Prostate gland (tissue), 2 donors: ENCODE data around the gene NTM. TPM values are rescaled to one million over a fixed set of nuclear protein-coding genes. Genes with fewer than 3 reads are reported as not detected.

Experiments
- DNase-seq: peaks from one replicate; pipeline ENCODE4 v3.0.0-alpha.2; 2019; ENCODE audit warnings: low spot score
- H3K27ac ChIP-seq, 2 donors: fragments of 200-600 bp; sonication (generic); 2 replicates each; pipeline ENCODE4 v1.5.1; 2017 to 2019
- H3K27me3 ChIP-seq: fragments of 200-600 bp; sonication (generic); replicated peaks from 2 replicates; pipeline ENCODE4 v1.5.1; 2019; ENCODE audit not compliant: insufficient read depth
- H3K36me3 ChIP-seq, 2 donors: fragments of 200-600 bp; sonication (generic); 1 replicate in 1 of 2; 2 replicates in 1 of 2; pipeline versions ENCODE4 v1.5.1 to v1.8.1; 2017 to 2019
- H3K4me1 ChIP-seq: fragments of 200-600 bp; sonication (generic); replicated peaks from 2 replicates; pipeline ENCODE4 v1.5.1; 2019
- H3K4me3 ChIP-seq, 2 donors: fragments of 200-600 bp; sonication (generic); 2 replicates each; pipeline ENCODE4 v1.5.1; 2017 to 2019
- H3K9me3 ChIP-seq: fragments of 200-600 bp; sonication (generic); 2 replicates; pipeline ENCODE4 v1.5.1; 2017
- CTCF ChIP-seq, 4 experiments: fragments of 200-600 bp in 2 of 4; fragments of 450-650 bp in 2 of 4; sonication (generic) in 2 of 4; IDR thresholded peaks; 1 replicate in 3 of 4; 2 replicates in 1 of 4; pipeline ENCODE4 v1.5.1; 2016 to 2019; ENCODE audit warnings: antibody characterized with exemption in 4 of 4, mild to moderate bottlenecking in 2 of 4, moderate library complexity in 2 of 4
- POLR2A ChIP-seq: fragments of 450-650 bp; IDR thresholded peaks from one replicate; pipeline ENCODE4 v1.6.1; 2016; ENCODE audit warnings: antibody characterized with exemption, mild to moderate bottlenecking
- POLR2AphosphoS5 ChIP-seq: sonication (generic); formaldehyde crosslinking; IDR thresholded peaks from one replicate; pipeline ENCODE4 v1.6.1; 2017; ENCODE audit warnings: antibody characterized with exemption
- WGBS: methylation state at CpG from one replicate; pipeline ENCODE4 v1.1.5; 2018; 5-methylcytosine and 5-hydroxymethylcytosine counted together
- intact Hi-C: fragments of 100-400 bp; cut with DNase I; formaldehyde crosslinking; loops from one replicate; pipeline ENCODE4 v1.14.2; 2022
- total RNA-seq, 2 donors: library from RNA; depleted of rRNA; stranded (reverse); fragments of >200 nt; gene quantifications; one replicate each; pipeline ENCODE4 v1.1.0, GENCODE V29; 2016

NTM gene
- total RNA-seq, 2 donors from 2014 or later = 7.4 TPM; not detected in 1

GRCh38 chr11:131653260-131653659 is 282.8 kb downstream of the NTM start:
- WGBS = 50% methylated on average over 5 of the region's 5 CpGs
- Histone ChIP-seq H3K27ac (no peak overlapping the region), H3K4me1 (no peaks in the 10 kb centered on the region), H3K27me3 (no peaks in the 10 kb centered on the region), H3K4me3 (no peak overlapping the region), H3K36me3 (no peaks in the 10 kb centered on the region), H3K9me3 (no peaks in the 10 kb centered on the region)
- DNase-seq = no peak
- intact Hi-C loops = no loop called here
- TF ChIP-seq POLR2AphosphoS5 (no peak), POLR2A (no peak), CTCF (IDR thresholded peaks at IDR 0.05) (no peak)

- DNase-seq = no peak
- H3K36me3 ChIP-seq = no peaks in the 10 kb centered on the region
- intact Hi-C loops = no loop called here
- no peak overlapping the region for H3K27ac ChIP-seq
- no peak for TF ChIP-seq POLR2A
- TF ChIP-seq CTCF (IDR thresholded peaks at IDR 0.05) = no peak
- TF ChIP-seq POLR2AphosphoS5 = no peak
- H3K9me3 ChIP-seq = no peaks in the 10 kb centered on the region
- no peaks in the 10 kb centered on the region for H3K4me1 ChIP-seq
- H3K27me3 ChIP-seq = no peaks in the 10 kb centered on the region
- WGBS = 98% methylated on average over 10 of the region's 10 CpGs
- no peak overlapping the region for H3K4me3 ChIP-seq
These were observed 284.4 kb downstream of the NTM start for GRCh38 chr11:131654849-131655248.

DNA sequence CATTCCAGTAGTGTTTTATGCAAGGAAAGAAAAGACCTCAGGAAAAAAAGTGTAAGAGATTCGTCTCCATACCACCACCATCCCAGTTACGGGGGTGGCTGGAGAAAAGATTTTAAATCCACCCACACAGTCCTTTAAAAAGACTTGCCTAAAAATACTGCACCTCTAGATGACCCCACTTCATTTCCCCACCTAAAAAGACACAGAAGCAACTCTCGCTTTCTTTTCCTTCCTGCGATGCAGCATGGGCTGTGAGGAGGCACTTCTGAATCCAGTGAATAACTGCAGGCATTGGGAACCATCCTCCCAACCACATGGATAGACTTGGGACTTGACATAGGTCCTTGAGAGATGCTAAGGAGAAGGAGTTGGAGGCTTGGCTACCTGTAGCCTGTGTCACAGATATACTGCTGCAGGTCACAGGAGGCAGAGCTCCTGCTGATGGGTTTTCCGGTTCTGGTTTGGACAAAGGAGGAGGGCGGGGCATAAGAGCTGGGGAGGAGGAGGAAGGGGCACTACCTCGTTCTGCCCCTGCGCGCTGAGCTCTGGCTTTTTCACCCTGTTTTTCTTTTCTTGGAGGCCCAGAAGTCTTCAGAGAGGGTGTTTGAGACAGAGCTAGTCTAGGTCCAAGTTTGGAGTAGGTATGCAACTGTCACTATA is 285.9 kb downstream of the NTM start:
- DNase-seq = no peak

DNA sequence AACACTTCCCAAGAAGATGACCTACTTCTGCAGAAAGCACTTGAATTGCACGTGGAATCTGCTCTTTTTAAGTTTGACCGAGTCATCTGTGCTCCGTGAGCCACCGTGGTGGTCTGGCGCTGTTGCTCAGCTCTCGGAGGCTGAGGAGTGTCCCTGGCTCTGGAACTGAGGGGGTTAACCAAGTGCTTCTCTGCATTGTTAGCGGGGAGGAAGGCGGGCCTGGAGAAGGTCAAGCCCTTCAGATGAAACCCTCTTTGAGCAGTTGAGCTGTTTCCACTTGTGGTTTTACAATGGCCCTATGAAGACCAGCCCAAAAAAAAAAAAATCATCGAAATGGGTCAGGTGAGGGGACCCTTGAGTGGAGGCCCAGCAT is 286.4 kb downstream of the NTM start:
- Histone ChIP-seq H3K27me3 (no peaks in the 10 kb centered on the region), H3K36me3 (no peaks in the 10 kb centered on the region), H3K27ac (no peak overlapping the region), H3K9me3 (no peaks in the 10 kb centered on the region), H3K4me1 (no peaks in the 10 kb centered on the region), H3K4me3 (no peak overlapping the region)
- intact Hi-C loops = no loop called here
- TF ChIP-seq POLR2A (no peak), CTCF (IDR thresholded peaks at IDR 0.05) (no peak), POLR2AphosphoS5 (no peak)
- 46% methylated on average over 9 of the region's 9 CpGs for WGBS
- no peak for DNase-seq

More for the DNA sequence above, 285.9 kb downstream of the NTM start:
- H3K27me3 ChIP-seq = no peaks in the 10 kb centered on the region
- H3K27ac ChIP-seq = no peak overlapping the region
- no peaks in the 10 kb centered on the region for H3K36me3 ChIP-seq
- TF ChIP-seq POLR2AphosphoS5 = no peak
- no peak for TF ChIP-seq POLR2A
- no peak for TF ChIP-seq CTCF (IDR thresholded peaks at IDR 0.05)
- intact Hi-C loops = no loop called here
- no peaks in the 10 kb centered on the region for H3K4me1 ChIP-seq
- H3K9me3 ChIP-seq = no peaks in the 10 kb centered on the region
- no peak overlapping the region for H3K4me3 ChIP-seq
- 52% methylated on average over 9 of the region's 9 CpGs for WGBS

DNA sequence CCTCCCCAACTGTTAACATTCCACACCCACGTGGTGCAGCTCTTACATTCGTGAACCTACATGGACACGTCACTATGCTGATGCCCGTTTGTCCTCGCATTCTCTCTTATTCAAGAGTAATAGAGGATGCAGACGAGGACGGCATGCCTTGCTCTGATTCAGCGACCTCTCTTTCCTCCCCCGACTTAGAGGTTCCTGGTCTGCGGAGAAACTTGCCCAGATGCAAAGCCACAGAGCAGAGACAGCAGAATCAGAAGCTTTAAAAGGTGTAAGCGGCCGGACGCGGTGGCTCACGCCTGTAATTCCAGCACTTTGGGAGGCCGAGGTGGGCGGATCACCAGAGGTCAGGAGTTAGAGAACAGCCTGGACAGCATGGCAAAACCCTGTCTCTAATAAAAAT is 288.0 kb downstream of the NTM start:
- WGBS = 86% methylated on average over 17 of the region's 17 CpGs
- intact Hi-C loops = no loop called here
- Histone ChIP-seq H3K4me1 (no peaks in the 10 kb centered on the region), H3K36me3 (no peaks in the 10 kb centered on the region), H3K27me3 (no peaks in the 10 kb centered on the region), H3K27ac (no peak overlapping the region), H3K4me3 (no peak overlapping the region), H3K9me3 (no peaks in the 10 kb centered on the region)
- TF ChIP-seq POLR2AphosphoS5 (no peak), CTCF (IDR thresholded peaks at IDR 0.05) (no peak), POLR2A (no peak)
- DNase-seq = no peak
